CD4-positive, CD25-positive, alpha-beta regulatory T cell (primary cell): ENCODE measurements around the gene TAF1L. TPM values are rescaled to one million over a fixed set of nuclear protein-coding genes. Genes with fewer than 3 reads are reported as not detected.

ENCODE experiments used
- ATAC-seq, 2 donors: fragments of 150-1000 bp; cut with Tn5 transposase; one replicate each; pipeline ENCODE4 v1.10.0; 2021; ENCODE audit warnings: low read depth in 2 of 2, moderate number of reproducible peaks in 2 of 2, moderate library complexity in 1 of 2
- DNase-seq, 3 donors: peaks; one replicate each; pipeline versions ENCODE4 v3.0.0 to v3.0.0-alpha.2; 2012 to 2022; ENCODE audit warnings: mixed read lengths in 1 of 3
- H3K27ac ChIP-seq: one replicate; pipeline ENCODE4 v1.7.0; 2013; ENCODE audit warnings: mild to moderate bottlenecking, low read length; ENCODE audit not compliant: insufficient read depth, poor library complexity, severe bottlenecking
- H3K27me3 ChIP-seq: one replicate; pipeline ENCODE4 v1.7.0; 2013; ENCODE audit warnings: low read length; ENCODE audit not compliant: control insufficient read depth, insufficient read depth
- H3K36me3 ChIP-seq: one replicate; pipeline ENCODE4 v1.7.0; 2013; ENCODE audit warnings: mild to moderate bottlenecking, low read length, moderate library complexity; ENCODE audit not compliant: control insufficient read depth, insufficient read depth
- H3K4me1 ChIP-seq: 2 replicates; pipeline ENCODE4 v1.7.0; 2013; ENCODE audit warnings: mild to moderate bottlenecking, low read length; ENCODE audit not compliant: insufficient read depth, control insufficient read depth, poor library complexity, severe bottlenecking
- H3K4me3 ChIP-seq: one replicate; pipeline ENCODE4 v1.7.0; 2013; ENCODE audit warnings: low read depth, mild to moderate bottlenecking, low read length, moderate library complexity
- H3K9me3 ChIP-seq, 2 experiments: 1 replicate in 1 of 2; 2 replicates in 1 of 2; pipeline ENCODE4 v1.7.0; 2013; ENCODE audit warnings: low read length in 2 of 2, mild to moderate bottlenecking in 1 of 2, moderate library complexity in 1 of 2; ENCODE audit not compliant: control insufficient read depth in 2 of 2
- H3K27ac Mint-ChIP-seq, 3 donors: one replicate each; pipeline ENCODE4 v1.8.0; 2020 to 2022; ENCODE audit warnings: mild to moderate bottlenecking in 3 of 3, mixed read lengths in 3 of 3, moderate library complexity in 2 of 3
- H3K27me3 Mint-ChIP-seq: one replicate; pipeline ENCODE4 v1.8.0; 2022; ENCODE audit warnings: mild to moderate bottlenecking, mixed read lengths
- H3K36me3 Mint-ChIP-seq: one replicate; pipeline ENCODE4 v1.8.0; 2020; ENCODE audit warnings: mixed read lengths
- H3K4me1 Mint-ChIP-seq, 4 donors: one replicate each; pipeline ENCODE4 v1.8.0; 2020 to 2022; ENCODE audit warnings: mixed read lengths in 4 of 4, mild to moderate bottlenecking in 1 of 4
- H3K4me3 Mint-ChIP-seq, 4 donors: one replicate each; pipeline ENCODE4 v1.8.0; 2020 to 2022; ENCODE audit warnings: mild to moderate bottlenecking in 4 of 4, mixed read lengths in 4 of 4, moderate library complexity in 3 of 4
- H3K9me3 Mint-ChIP-seq, 7 donors: one replicate each; pipeline ENCODE4 v1.8.0; 2020 to 2022; ENCODE audit warnings: mixed read lengths in 7 of 7, mild to moderate bottlenecking in 3 of 7, moderate library complexity in 2 of 7
- polyA plus RNA-seq, 4 donors: library from polyadenylated mRNA; unstranded; fragments of 300-500 nt; fragmentation: Illumina TruSeq; gene quantifications; one replicate each; pipeline ENCODE4 v1.2.3, GENCODE V29; 2021
- total RNA-seq: library from RNA; stranded (reverse); gene quantifications from one replicate; pipeline ENCODE4 v1.2.3, GENCODE V29; 2022

TAF1L gene
- total and polyA plus RNA-seq, 5 donors from 2014 or later, result not detected

DNA sequence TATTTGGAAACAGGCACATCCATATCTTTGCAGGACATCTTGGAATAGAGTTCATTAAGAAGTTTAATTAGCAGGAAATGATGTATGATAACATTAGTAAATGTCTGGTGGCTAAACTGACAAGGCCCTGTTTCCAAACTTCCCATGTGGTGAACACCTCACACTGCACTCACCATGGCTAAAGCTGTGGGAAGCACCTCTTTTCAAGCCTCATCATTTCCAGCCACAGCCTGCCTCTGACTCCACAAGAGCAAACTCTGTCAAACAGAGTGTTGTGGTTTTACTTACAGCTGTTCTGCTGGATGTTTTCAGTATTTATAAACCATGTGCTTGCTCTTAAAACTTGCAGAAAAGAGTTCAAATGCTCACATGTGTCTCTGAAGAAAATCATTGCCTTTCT is 47.6 kb downstream of the TAF1L start:
- Histone ChIP-seq H3K4me1 (no peaks in the 10 kb centered on the region), H3K36me3 (no peaks in the 10 kb centered on the region), H3K27ac (no peak overlapping the region), H3K27me3 (peaks cover 6% of the 10 kb centered on the region), H3K4me3 (no peak overlapping the region), H3K9me3 (no peaks in the 10 kb centered on the region)
- Mint-ChIP-seq H3K27me3 (peaks cover 28% of the 10 kb centered on the region), H3K27ac (no peak overlapping the region), H3K4me3 (no peak overlapping the region), H3K36me3 (no peaks in the 10 kb centered on the region), H3K4me1 (no peaks in the 10 kb centered on the region), H3K9me3 (no peaks in the 10 kb centered on the region)
- DNase-seq (no peak), ATAC-seq (no peak)

DNA sequence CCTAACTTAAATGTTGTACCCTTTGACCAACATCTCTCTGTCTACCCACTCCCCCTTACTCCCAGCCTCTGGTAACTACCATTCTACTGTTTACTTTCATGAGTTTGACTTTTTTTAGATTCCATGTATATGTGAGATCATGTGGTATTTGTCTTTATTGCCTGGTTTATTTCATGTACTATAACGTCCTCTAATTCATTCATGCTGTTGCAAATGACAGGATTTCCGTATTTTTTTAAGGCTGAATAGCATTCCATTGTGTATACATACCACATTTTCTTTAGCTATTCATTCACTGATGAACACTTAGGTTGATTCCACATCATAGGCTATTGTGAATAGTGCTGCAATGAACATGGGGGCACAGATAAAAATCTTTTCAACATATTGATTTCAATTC is 50.7 kb downstream of the TAF1L start:
- Histone ChIP-seq H3K27ac (no peak overlapping the region), H3K36me3 (no peaks in the 10 kb centered on the region), H3K4me3 (no peak overlapping the region), H3K27me3 (peaks cover 8% of the 10 kb centered on the region), H3K9me3 (no peaks in the 10 kb centered on the region), H3K4me1 (no peaks in the 10 kb centered on the region)
- no peak overlapping the region for H3K4me3 Mint-ChIP-seq
- peaks cover 0 to 2% (median under 1%) of the 10 kb centered on the region in 4 donors for H3K4me1 Mint-ChIP-seq
- H3K27me3 Mint-ChIP-seq, result peaks cover 34% of the 10 kb centered on the region
- no peaks in the 10 kb centered on the region for H3K9me3 Mint-ChIP-seq
- H3K36me3 Mint-ChIP-seq, result no peaks in the 10 kb centered on the region
- no peak for DNase-seq
- no peak for ATAC-seq
- no peak overlapping the region for H3K27ac Mint-ChIP-seq

DNA sequence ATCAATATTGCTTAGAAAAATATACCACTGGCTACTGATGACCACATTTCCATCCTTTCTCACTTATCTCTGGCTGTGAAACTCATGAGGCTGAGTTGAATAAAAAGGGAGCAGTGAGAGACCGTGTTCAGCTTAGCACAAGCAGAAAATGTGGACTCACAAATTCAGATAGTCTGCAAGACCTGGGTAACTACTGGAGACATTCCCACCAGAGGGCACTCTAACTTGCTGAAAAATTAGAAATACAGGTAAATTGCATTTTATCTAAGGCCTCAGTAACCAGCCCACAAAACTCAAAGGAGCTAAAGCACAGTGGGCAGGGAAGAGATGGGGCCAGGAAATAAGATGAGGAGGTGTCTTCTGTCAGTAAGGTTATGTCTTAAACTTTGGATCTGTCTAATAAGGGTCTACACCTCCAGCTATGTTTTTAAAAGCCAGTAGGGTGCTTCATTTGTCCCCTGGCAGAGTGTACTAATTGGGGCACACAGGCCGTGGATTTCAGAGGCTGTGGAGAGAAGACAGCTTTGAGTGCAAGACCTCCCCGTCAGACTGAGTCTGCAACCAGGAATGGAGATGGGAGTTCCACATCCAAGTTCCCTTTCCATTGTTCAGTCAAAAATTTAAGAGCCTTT is 53.8 kb downstream of the TAF1L start:
- no peaks in the 10 kb centered on the region for H3K9me3 ChIP-seq
- Mint-ChIP-seq H3K4me1 (peaks cover 0 to 6% (median 4%) of the 10 kb centered on the region in 4 donors), H3K27me3 (peaks cover 58% of the 10 kb centered on the region), H3K9me3 (no peaks in the 10 kb centered on the region), H3K4me3 (no peak overlapping the region), H3K36me3 (no peaks in the 10 kb centered on the region), H3K27ac (no peak overlapping the region)
- no peaks in the 10 kb centered on the region for H3K4me1 ChIP-seq
- no peak overlapping the region for H3K4me3 ChIP-seq
- no peak overlapping the region for H3K27ac ChIP-seq
- peak in 1 of 2 donors; percentile 53 for ATAC-seq
- H3K36me3 ChIP-seq, result no peaks in the 10 kb centered on the region
- peak in 2 of 3 donors; percentile 47 to 72 for DNase-seq
- peaks cover 7% of the 10 kb centered on the region for H3K27me3 ChIP-seq

DNA sequence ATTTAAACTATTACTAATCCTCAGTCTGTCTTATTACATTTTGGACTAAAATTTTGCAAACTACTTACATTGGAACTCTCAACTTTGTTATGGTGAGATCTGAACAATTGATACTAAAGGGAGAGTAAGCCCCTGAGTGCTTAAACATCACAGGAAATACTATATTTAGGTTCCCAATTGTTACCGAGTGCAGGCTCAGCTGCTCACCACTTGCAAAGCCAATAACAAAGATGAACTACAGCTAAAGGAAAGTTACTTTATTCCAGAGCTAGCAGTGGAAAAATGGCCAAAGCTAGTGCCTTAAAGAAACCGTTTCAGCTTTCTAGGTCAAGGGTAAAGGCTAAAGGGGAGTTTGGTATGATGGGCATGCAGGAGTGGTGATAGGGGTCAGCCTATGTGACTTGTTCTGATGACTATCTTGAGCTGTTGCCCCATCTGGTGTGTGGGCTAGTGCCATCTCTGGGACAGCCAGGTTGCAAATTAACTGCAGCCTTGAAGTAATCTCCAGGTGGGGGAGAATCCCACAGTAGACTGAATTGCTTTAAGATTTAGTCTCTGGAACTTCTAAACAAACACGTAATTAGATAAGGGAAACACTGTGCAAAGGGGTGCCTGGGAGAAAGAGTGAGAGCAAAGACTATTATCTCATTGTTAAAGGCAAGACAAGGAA is 54.7 kb downstream of the TAF1L start:
- no peaks in the 10 kb centered on the region for H3K36me3 ChIP-seq
- DNase-seq (no peak), ATAC-seq (no peak)
- H3K4me3 ChIP-seq, result no peak overlapping the region
- H3K27me3 Mint-ChIP-seq, result peaks cover 59% of the 10 kb centered on the region
- no peaks in the 10 kb centered on the region for H3K36me3 Mint-ChIP-seq
- H3K4me3 Mint-ChIP-seq, result no peak overlapping the region
- no peaks in the 10 kb centered on the region for H3K9me3 Mint-ChIP-seq
- no peak overlapping the region for H3K27ac ChIP-seq
- H3K27me3 ChIP-seq, result peaks cover 8% of the 10 kb centered on the region
- H3K9me3 ChIP-seq, result no peaks in the 10 kb centered on the region
- no peaks in the 10 kb centered on the region for H3K4me1 ChIP-seq
- H3K4me1 Mint-ChIP-seq, result peaks cover 0 to 6% (median 4%) of the 10 kb centered on the region in 4 donors
- H3K27ac Mint-ChIP-seq, result no peak overlapping the region

DNA sequence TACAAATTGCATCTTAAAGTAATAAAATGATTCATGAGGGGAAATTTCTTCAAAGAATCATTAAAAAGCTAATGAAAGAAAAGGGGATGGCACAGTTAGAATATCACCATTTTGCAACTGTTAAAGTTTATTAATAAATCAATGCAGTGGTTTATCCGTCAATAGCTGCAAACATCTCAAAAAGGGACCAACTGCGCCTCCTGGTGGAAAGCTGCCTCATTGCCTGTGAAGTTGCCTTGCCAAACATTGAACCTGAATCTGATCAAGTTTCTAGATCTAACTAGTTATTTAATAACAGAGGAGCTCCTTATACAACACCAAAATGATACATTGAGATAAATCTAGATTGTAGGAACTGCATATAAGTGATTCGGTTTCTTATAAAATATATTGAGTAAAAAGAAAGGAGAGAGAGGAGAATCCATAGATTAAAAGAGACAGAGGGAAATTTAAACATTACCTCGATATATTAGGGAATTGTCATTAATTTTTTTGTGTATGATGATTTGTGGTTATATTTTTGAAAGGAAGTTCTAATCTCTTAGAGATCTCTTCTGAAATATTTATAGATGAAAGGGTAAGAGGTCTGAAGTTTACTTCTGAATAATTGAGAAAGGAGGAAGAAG is 55.6 kb downstream of the TAF1L start:
- ATAC-seq, result peak in 1 of 2 donors; percentile 50

More for the DNA sequence above, 55.6 kb downstream of the TAF1L start:
- Mint-ChIP-seq H3K27ac (no peak overlapping the region), H3K4me1 (peaks cover 0 to 6% (median 4%) of the 10 kb centered on the region in 4 donors), H3K4me3 (peak overlapping the region in 1 of 4 donors; percentile 36), H3K36me3 (no peaks in the 10 kb centered on the region), H3K9me3 (no peaks in the 10 kb centered on the region), H3K27me3 (peaks cover 51% of the 10 kb centered on the region)
- H3K4me3 ChIP-seq, result no peak overlapping the region
- no peaks in the 10 kb centered on the region for H3K36me3 ChIP-seq
- no peaks in the 10 kb centered on the region for H3K9me3 ChIP-seq
- H3K27me3 ChIP-seq, result peaks cover 8% of the 10 kb centered on the region
- no peak overlapping the region for H3K27ac ChIP-seq
- DNase-seq, result peak; percentile 70 to 77 (median 77)
- H3K4me1 ChIP-seq, result no peaks in the 10 kb centered on the region

Other genes starting within 250 kb of the TAF1L start
- gene RIGI, start 109.5 kb downstream of the TAF1L start, total RNA-seq, result 21.1 TPM
- gene RIGI, start 109.5 kb downstream of the TAF1L start, polyA plus RNA-seq, result 10 to 100 TPM; 18.3 to 25.3 (median 20.9) TPM
- 30.8 TPM for gene SMIM27, start 83.3 kb downstream of the TAF1L start, total RNA-seq
- 100 to 1,000 TPM in 2 of 4 donors, 10 to 100 TPM in 2; 86.8 to 102 (median 100) TPM for gene SMIM27, start 83.3 kb downstream of the TAF1L start, polyA plus RNA-seq
- 29.8 TPM for gene TOPORS, start 83.1 kb downstream of the TAF1L start, total RNA-seq
- gene TOPORS, start 83.1 kb downstream of the TAF1L start, polyA plus RNA-seq, result 10 to 100 TPM; 26.9 to 29.8 (median 28.2) TPM
- 19.6 TPM for gene NDUFB6, start 62.5 kb downstream of the TAF1L start, total RNA-seq
- 100 to 1,000 TPM in 1 of 4 donors, 10 to 100 TPM in 3; 71.4 to 109 (median 80.4) TPM for gene NDUFB6, start 62.5 kb downstream of the TAF1L start, polyA plus RNA-seq
- gene TMEM215, start 147.9 kb upstream of the TAF1L start, total RNA-seq, result not detected
- gene TMEM215, start 147.9 kb upstream of the TAF1L start, polyA plus RNA-seq, result not detected